SH-SY5Y (cell line): Measurements from ENCODE around the gene MCIDAS.

Experiments used
- GATA2 ChIP-seq: IDR thresholded peaks from 2 replicates; pipeline ENCODE4 v1.6.1; 2011; ENCODE audit warnings: mild to moderate bottlenecking, low read depth, low read length
- GATA3 ChIP-seq: IDR thresholded peaks from 2 replicates; pipeline ENCODE4 v1.6.1; 2011; ENCODE audit warnings: low read depth, mild to moderate bottlenecking, low read length, moderate library complexity

DNA sequence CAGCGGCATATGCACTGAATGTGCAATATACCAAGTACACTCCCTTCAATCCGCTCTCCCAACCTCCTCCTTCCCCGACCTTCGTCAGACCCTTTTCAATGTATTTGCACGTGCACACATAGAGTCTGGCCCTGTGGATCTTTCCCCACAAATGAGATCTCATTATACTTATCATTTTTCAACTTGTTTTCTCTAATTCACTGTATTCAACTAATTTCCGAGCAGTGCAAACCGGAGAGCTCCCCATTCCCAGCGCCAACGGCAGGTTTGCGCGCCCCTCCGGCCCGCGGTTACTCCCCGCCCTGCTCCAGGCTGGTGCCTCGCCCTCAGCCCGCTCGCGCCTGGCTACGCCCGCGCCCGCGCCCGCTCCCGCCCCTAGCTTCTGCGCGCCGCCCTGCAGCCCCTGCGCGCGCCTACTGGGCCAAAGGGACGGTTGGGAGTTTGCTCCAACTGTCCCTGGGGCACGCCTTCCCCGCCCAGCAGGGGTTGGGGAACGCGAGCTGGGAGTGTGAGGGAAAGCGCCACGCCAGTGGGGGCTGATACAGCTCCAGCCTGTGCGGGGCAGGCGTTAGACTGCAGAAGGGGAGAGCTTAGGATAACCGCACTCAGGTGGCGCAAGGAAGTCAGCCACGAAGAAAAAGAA is 50.8 kb downstream of the MCIDAS start:
- TF ChIP-seq GATA2 (no peak), GATA3 (no peak)
